ENCODE data around the gene TULP3. TPM values are rescaled to one million over a fixed set of nuclear protein-coding genes. Genes with fewer than 3 reads are reported as not detected.

TULP3 gene
- total and polyA plus RNA-seq, 2 donors (not counting 3 experiments of a cell fraction or from before 2014, with no cell fraction given): 30.8 to 31.0 TPM

DNA sequence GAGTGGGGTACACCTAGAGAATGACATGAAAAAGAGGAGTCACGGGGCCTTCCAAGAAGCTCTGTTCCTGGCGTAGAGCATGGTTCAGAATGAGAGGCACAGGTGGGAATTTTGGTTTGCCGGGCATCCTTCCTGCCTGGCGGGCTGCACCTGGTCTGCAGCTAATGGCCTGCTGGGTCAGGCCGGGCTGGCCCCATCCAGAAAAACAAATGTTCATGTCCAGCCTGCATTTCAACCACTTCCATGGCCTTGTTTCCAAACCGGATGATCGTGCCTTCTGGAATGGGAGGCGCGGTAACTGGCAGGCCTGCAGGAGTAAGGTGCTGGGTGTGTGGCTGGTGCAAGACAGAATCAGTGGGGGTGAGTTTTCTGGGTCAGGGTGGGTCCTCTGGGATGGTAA, 82.9 kb downstream of the TULP3 start:
- intact Hi-C loops (cut with micrococcal nuclease): no loop called here
- no peaks in the 10 kb centered on the region for H3K9me1 ChIP-seq (replicated peaks; ENCODE audit: control insufficient read depth, extremely low read depth, insufficient read depth, low read length)
- TF ChIP-seq JUN (IDR thresholded peaks at IDR 0.05; ENCODE audit: borderline replicate concordance, insufficient read depth, insufficient read length, low read depth): no peak
- TF ChIP-seq, protein P1, sequence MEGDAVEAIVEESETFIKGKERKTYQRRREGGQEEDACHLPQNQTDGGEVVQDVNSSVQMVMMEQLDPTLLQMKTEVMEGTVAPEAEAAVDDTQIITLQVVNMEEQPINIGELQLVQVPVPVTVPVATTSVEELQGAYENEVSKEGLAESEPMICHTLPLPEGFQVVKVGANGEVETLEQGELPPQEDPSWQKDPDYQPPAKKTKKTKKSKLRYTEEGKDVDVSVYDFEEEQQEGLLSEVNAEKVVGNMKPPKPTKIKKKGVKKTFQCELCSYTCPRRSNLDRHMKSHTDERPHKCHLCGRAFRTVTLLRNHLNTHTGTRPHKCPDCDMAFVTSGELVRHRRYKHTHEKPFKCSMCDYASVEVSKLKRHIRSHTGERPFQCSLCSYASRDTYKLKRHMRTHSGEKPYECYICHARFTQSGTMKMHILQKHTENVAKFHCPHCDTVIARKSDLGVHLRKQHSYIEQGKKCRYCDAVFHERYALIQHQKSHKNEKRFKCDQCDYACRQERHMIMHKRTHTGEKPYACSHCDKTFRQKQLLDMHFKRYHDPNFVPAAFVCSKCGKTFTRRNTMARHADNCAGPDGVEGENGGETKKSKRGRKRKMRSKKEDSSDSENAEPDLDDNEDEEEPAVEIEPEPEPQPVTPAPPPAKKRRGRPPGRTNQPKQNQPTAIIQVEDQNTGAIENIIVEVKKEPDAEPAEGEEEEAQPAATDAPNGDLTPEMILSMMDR (IDR thresholded peaks at IDR 0.05; ENCODE audit: extremely low read depth in 1 of 2, insufficient read depth in 1 of 2, low read depth in 1 of 2, low read length in 2 of 2): no peak
- TF ChIP-seq MYC (IDR thresholded peaks at IDR 0.05; ENCODE audit: low read depth, low read length): no peak
- TF ChIP-seq POLR2AphosphoS5 (IDR thresholded peaks at IDR 0.05; ENCODE audit: insufficient read depth, low read depth, low read length): no peak
- H2AFZ ChIP-seq (ENCODE audit: low read depth, low read length): no peak overlapping the region
- POLR2A ChIA-PET: no interaction called here
- no peak overlapping the region for H3K4me2 ChIP-seq (ENCODE audit: insufficient read depth, low read length)
- CTCF ChIA-PET: interaction anchor here (1.0 to 1.4 kb wide), 3 partner anchors 9 to 18 kb away, joined by 3 to 5 read pairs (median 5); no protein-coding TSS in a partner anchor
- H3K79me2 ChIP-seq (ENCODE audit: control insufficient read depth, insufficient read depth, low read length): peaks cover 57% of the 10 kb centered on the region
- no peaks in the 10 kb centered on the region for H3K9me3 ChIP-seq (replicated peaks; ENCODE audit: control insufficient read depth, insufficient read depth, low read length)
- no peaks in the 10 kb centered on the region for H3K27me3 ChIP-seq (ENCODE audit: control insufficient read depth in 2 of 2, insufficient read depth in 2 of 2, low read length in 2 of 2)
- no peak overlapping the region for H3K27ac ChIP-seq (ENCODE audit: insufficient read depth, low read depth, low read length)
- no peak overlapping the region for H3K9ac ChIP-seq (replicated peaks; ENCODE audit: extremely low read depth, insufficient read depth, low read length)
- no peak overlapping the region for H3K4me3 ChIP-seq (replicated peaks in 1 of 3; ENCODE audit: insufficient read depth in 1 of 3, low read depth in 1 of 3, low read length in 3 of 3)
- peaks cover 16% of the 10 kb centered on the region for H3K4me1 ChIP-seq (ENCODE audit: control insufficient read depth, extremely low read depth, insufficient read depth, low read length)
- no TSS peak for BruUV-seq (replicated peaks)
- dilution Hi-C loops (cut with MboI; ENCODE audit: extremely low pct_ligation_motif_present, low sequenced_read_pairs): no loop called here
- no peaks in the 10 kb centered on the region for H4K20me1 ChIP-seq (replicated peaks; ENCODE audit: control insufficient read depth, extremely low read depth, insufficient read depth, low read length)
- peaks cover 0 to 9% of the 10 kb centered on the region in 2 experiments for H3K36me3 ChIP-seq (ENCODE audit: control insufficient read depth in 2 of 2, extremely low read depth in 1 of 2, insufficient read depth in 2 of 2, low read length in 2 of 2)
- DNase-seq (ENCODE audit: low read depth, low spot score) (no peak), FAIRE-seq (no peak)

- Histone ChIP-seq H3K27ac (ENCODE audit: insufficient read depth, low read depth, low read length) (peak overlapping the region; percentile 25), H4K20me1 (replicated peaks; ENCODE audit: control insufficient read depth, extremely low read depth, insufficient read depth, low read length) (no peaks in the 10 kb centered on the region), H3K4me2 (ENCODE audit: insufficient read depth, low read length) (peak overlapping the region; percentile 60), H3K4me1 (ENCODE audit: control insufficient read depth, extremely low read depth, insufficient read depth, low read length) (peaks cover 16% of the 10 kb centered on the region), H3K27me3 (ENCODE audit: control insufficient read depth in 2 of 2, insufficient read depth in 2 of 2, low read length in 2 of 2) (no peaks in the 10 kb centered on the region), H3K36me3 (ENCODE audit: control insufficient read depth in 2 of 2, extremely low read depth in 1 of 2, insufficient read depth in 2 of 2, low read length in 2 of 2) (peaks cover 0 to 13% of the 10 kb centered on the region in 2 experiments), H3K9ac (replicated peaks; ENCODE audit: extremely low read depth, insufficient read depth, low read length) (no peak overlapping the region), H3K9me3 (replicated peaks; ENCODE audit: control insufficient read depth, insufficient read depth, low read length) (no peaks in the 10 kb centered on the region), H3K4me3 (replicated peaks in 1 of 3; ENCODE audit: insufficient read depth in 1 of 3, low read depth in 1 of 3, low read length in 3 of 3) (peak overlapping the region in 2 of 3 experiments; percentile 12 to 23), H2AFZ (ENCODE audit: low read depth, low read length) (peak overlapping the region; percentile 66), H3K9me1 (replicated peaks; ENCODE audit: control insufficient read depth, extremely low read depth, insufficient read depth, low read length) (no peaks in the 10 kb centered on the region), H3K79me2 (ENCODE audit: control insufficient read depth, insufficient read depth, low read length) (peaks cover 50% of the 10 kb centered on the region)
- CTCF ChIA-PET: interaction anchor here (0.5 to 1.4 kb wide), 6 partner anchors 9 to 99 kb away, joined by 3 to 5 read pairs (median 3); no protein-coding TSS in a partner anchor
- peak; percentile 4 for FAIRE-seq
- TF ChIP-seq GATA2 (IDR thresholded peaks at IDR 0.05; ENCODE audit: insufficient read depth, insufficient read length, low read depth, low read length) (no peak), JUN (IDR thresholded peaks at IDR 0.05; ENCODE audit: borderline replicate concordance, insufficient read depth, insufficient read length, low read depth) (no peak), EZH2 (IDR thresholded peaks at IDR 0.05; ENCODE audit: borderline replicate concordance, low read depth, low read length, severe bottlenecking) (no peak), FOS (IDR thresholded peaks at IDR 0.05; ENCODE audit: borderline replicate concordance, insufficient read depth, low read length) (no peak), POLR2AphosphoS5 (IDR thresholded peaks at IDR 0.05; ENCODE audit: insufficient read depth, low read depth, low read length) (no peak), MYC (IDR thresholded peaks at IDR 0.05; ENCODE audit: low read depth, low read length) (no peak), POLR2A (IDR thresholded peaks at IDR 0.05; ENCODE audit: low read depth, low read length) (no peak)
- TF ChIP-seq, protein P1 (IDR thresholded peaks at IDR 0.05; ENCODE audit: extremely low read depth in 1 of 2, insufficient read depth in 1 of 2, low read depth in 1 of 2, low read length in 2 of 2): no peak
- TF ChIP-seq, protein P2, sequence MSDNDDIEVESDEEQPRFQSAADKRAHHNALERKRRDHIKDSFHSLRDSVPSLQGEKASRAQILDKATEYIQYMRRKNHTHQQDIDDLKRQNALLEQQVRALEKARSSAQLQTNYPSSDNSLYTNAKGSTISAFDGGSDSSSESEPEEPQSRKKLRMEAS (IDR thresholded peaks at IDR 0.05; ENCODE audit: insufficient read depth, insufficient read length): no peak
- POLR2A ChIA-PET: interaction anchor here (0.6 kb wide), 1 partner anchor 11 kb away, joined by 9 read pairs; no protein-coding TSS in a partner anchor
- intact Hi-C loops (cut with micrococcal nuclease) (loop anchor here (1.0 kb wide), 1 partner anchor 9 kb away; no protein-coding TSS in a partner anchor), dilution Hi-C loops (cut with MboI; ENCODE audit: extremely low pct_ligation_motif_present, low sequenced_read_pairs) (no loop called here)
- BruUV-seq (replicated peaks): no TSS peak
- peak; percentile 58 for DNase-seq (ENCODE audit: low read depth, low spot score)
These were observed 83.9 kb downstream of the TULP3 start for GRCh38 chr12:2974560-2974971.

All from endothelial cell of umbilical vein (primary cell).